ENCODE measurements around the gene PSME2. TPM values are rescaled to one million over a fixed set of nuclear protein-coding genes. Genes with fewer than 3 reads are reported as not detected.

Gene PSME2
- total and polyA plus RNA-seq, 2 of the 13 experiments (the other 11 are each of a cell fraction or from before 2014, with no cell fraction given) = 332 to 716 TPM

DNA sequence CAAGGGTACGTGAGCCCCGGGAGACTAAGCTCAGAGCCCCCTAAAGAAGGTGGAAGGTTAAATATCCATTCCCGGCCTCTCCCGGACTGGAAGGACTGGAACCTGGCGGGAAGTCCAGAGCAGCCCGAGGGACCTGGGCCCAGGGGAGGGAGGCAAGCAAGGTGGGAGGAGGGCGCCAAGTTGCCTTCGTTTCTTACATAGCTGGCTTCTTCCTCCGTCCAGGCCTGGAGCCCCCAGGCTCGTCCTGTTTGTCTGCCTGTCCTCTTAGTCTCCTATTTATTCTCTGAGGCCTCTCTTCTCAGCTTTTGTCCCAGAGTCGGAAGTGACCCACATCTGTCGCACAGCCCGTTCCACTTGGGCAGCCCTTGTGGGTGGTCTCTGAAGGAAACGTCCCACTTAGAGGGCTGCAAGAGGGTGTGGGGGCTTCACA lies 51.6 kb downstream of the PSME2 start (continued):
- TF ChIP-seq, protein P1, sequence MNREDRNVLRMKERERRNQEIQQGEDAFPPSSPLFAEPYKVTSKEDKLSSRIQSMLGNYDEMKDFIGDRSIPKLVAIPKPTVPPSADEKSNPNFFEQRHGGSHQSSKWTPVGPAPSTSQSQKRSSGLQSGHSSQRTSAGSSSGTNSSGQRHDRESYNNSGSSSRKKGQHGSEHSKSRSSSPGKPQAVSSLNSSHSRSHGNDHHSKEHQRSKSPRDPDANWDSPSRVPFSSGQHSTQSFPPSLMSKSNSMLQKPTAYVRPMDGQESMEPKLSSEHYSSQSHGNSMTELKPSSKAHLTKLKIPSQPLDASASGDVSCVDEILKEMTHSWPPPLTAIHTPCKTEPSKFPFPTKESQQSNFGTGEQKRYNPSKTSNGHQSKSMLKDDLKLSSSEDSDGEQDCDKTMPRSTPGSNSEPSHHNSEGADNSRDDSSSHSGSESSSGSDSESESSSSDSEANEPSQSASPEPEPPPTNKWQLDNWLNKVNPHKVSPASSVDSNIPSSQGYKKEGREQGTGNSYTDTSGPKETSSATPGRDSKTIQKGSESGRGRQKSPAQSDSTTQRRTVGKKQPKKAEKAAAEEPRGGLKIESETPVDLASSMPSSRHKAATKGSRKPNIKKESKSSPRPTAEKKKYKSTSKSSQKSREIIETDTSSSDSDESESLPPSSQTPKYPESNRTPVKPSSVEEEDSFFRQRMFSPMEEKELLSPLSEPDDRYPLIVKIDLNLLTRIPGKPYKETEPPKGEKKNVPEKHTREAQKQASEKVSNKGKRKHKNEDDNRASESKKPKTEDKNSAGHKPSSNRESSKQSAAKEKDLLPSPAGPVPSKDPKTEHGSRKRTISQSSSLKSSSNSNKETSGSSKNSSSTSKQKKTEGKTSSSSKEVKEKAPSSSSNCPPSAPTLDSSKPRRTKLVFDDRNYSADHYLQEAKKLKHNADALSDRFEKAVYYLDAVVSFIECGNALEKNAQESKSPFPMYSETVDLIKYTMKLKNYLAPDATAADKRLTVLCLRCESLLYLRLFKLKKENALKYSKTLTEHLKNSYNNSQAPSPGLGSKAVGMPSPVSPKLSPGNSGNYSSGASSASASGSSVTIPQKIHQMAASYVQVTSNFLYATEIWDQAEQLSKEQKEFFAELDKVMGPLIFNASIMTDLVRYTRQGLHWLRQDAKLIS (CRISPR knock-in tag; IDR thresholded peaks at IDR 0.05) = no peak
- TF ChIP-seq KLF6 (CRISPR knock-in tag; IDR thresholded peaks at IDR 0.05) (no peak), PBX3 (CRISPR knock-in tag; IDR thresholded peaks at IDR 0.05; ENCODE audit: borderline replicate concordance) (no peak)

DNA sequence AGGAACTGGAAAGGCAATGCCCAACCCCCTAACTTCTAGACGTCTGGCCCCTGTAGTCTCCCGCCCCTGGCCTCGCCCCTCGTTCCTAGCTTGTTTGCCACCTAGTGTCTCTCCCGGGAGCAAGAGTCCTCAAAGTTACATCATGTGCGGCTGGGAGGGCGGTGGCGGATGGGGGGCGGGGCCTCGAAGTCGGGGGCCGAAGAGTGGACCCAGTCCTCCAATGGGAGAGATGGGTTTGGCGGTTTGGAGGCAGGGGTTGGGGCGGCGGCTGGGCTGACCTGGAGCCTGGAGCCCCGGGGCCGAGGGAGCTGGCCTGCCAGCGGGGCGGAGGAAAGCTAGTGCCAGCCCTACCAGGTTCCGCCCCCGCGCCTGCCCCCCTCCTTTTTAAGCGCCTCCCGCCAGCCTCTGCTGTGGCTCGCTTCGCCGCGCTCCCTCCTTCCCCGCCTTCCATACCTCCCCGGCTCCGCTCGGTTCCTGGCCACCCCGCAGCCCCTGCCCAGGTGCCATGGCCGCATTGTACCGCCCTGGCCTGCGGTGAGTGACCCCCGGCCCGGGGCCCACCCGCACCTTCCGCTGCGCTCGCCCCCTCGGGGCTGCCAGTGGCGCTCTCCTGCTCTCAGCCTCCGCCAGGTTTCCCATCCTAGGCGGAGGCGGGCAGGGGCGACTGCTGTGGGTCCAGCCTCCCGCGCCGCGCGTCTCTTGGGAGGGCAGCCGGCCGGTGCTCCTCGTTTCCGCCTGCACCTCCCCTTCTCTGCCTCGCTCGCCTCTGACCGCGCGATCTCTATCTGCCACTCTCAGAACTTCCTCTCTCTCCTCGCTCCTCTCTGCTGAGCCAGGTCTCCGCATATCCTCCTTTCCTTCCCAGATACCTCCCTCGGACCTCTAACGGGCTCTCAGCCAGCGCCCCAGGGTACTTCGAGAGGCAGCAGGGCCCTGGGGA lies 52.2 kb downstream of the PSME2 start, which contains the start of gene PCK2:
PCK2 (plus strand) TSS at position 411 of the 940 bp plus-strand sequence; CDS start at position 506, 95 bp downstream.
- peak; percentile 86 for ATAC-seq
- no peaks in the 10 kb centered on the region for H3K9me3 ChIP-seq (ENCODE audit: low read length)
- H3K27ac ChIP-seq (ENCODE audit: extremely low read length, insufficient read depth, low read length) = peak within 1 kb of the TSS; percentile 87
- H3K4me3 ChIP-seq (replicated peaks in 1 of 3; ENCODE audit: insufficient read depth in 1 of 3, low read depth in 2 of 3, low read length in 3 of 3) = peak within 1 kb of the TSS; percentile 86 to 98 (median 97)
- peak within 1 kb of the TSS; percentile 99 for H3K9ac ChIP-seq (ENCODE audit: insufficient read depth, low read depth, low read length)
- DNase-seq (ENCODE audit: low spot score) = peak; percentile 99
- peaks cover 28% of the 10 kb centered on the region for H3K79me2 ChIP-seq (ENCODE audit: insufficient read depth, low read length)
- TSS peak; percentile 63 for BruUV-seq (replicated peaks)
- peak within 1 kb of the TSS; percentile 21 for H2AFZ ChIP-seq (ENCODE audit: low read length)
- H3K4me1 ChIP-seq (ENCODE audit: insufficient read depth, low read length) = peaks cover 62% of the 10 kb centered on the region
- under 1% methylated on average over 68 of the region's 68 CpGs for WGBS (ENCODE audit: low lambda C conversion rate)
- H3K36me3 ChIP-seq (replicated peaks in 1 of 2; ENCODE audit: control insufficient read depth in 1 of 2, insufficient read depth in 2 of 2, low read length in 2 of 2) = peaks cover 19 to 23% of the 10 kb centered on the region in 2 experiments
- intact Hi-C loops (cut with micrococcal nuclease; ENCODE audit: unreplicated experiment) (loop anchor here (1.0 to 5.0 kb wide), 4 partner anchors 67 to 482 kb away; partner anchors contain the start of gene IRF9), in situ Hi-C loops (cut with HindIII; ENCODE audit: extremely low pct_ligation_motif_present, low pct_unique_long_range_greater_than_20kb) (loop anchor here (5.0 kb wide), 2 partner anchors 37 to 82 kb away; no protein-coding TSS in a partner anchor)
- H4K20me1 ChIP-seq (ENCODE audit: insufficient read depth, low read length) = 0 out of 2 replicates have a peak, but pooled peaks cover 4% of the 10 kb centered on the region
- CTCF ChIA-PET (ENCODE audit: low intra/inter-chr PET ratio, low total read pairs) = interaction anchor here (1.1 to 3.3 kb wide), 4 partner anchors 15 to 80 kb away, joined by 3 to 15 read pairs (median 8); no protein-coding TSS in a partner anchor
- FAIRE-seq = peak; percentile 62
- peaks cover 0 to 6% of the 10 kb centered on the region in 2 experiments; a peak in 1 of 5 replicates for H3K27me3 ChIP-seq (ENCODE audit: control insufficient read depth in 1 of 2, insufficient read depth in 2 of 2, low read length in 2 of 2)
- POLR2A ChIA-PET = interaction anchor here (0.6 to 14.4 kb wide), 90 partner anchors 9 to 1505 kb away, joined by 3 to 627 read pairs (median 6); partner anchors contain the start of genes ACIN1, AJUBA, BCL2L2 and C14orf119
- peak within 1 kb of the TSS; percentile 99 for H3K4me2 ChIP-seq (ENCODE audit: low read depth, low read length)
- TF ChIP-seq ZNF720 (CRISPR knock-in tag; IDR thresholded peaks at IDR 0.05) (peak; percentile 95; the same call in 1 of the 2 replicates), GATAD1 (CRISPR knock-in tag; IDR thresholded peaks at IDR 0.05) (peak; percentile 57), NFRKB (IDR thresholded peaks at IDR 0.05) (no peak), SUZ12 (IDR thresholded peaks at IDR 0.05; ENCODE audit: low read depth, low read length) (no peak), TRIM22 (IDR thresholded peaks at IDR 0.05) (no peak), ZNF546 (CRISPR knock-in tag; conservative IDR thresholded peaks at IDR 0.05) (peak; percentile 99), KMT2B (CRISPR knock-in tag; IDR thresholded peaks at IDR 0.05) (peak; percentile 84)
- TF ChIP-seq, protein P2, sequence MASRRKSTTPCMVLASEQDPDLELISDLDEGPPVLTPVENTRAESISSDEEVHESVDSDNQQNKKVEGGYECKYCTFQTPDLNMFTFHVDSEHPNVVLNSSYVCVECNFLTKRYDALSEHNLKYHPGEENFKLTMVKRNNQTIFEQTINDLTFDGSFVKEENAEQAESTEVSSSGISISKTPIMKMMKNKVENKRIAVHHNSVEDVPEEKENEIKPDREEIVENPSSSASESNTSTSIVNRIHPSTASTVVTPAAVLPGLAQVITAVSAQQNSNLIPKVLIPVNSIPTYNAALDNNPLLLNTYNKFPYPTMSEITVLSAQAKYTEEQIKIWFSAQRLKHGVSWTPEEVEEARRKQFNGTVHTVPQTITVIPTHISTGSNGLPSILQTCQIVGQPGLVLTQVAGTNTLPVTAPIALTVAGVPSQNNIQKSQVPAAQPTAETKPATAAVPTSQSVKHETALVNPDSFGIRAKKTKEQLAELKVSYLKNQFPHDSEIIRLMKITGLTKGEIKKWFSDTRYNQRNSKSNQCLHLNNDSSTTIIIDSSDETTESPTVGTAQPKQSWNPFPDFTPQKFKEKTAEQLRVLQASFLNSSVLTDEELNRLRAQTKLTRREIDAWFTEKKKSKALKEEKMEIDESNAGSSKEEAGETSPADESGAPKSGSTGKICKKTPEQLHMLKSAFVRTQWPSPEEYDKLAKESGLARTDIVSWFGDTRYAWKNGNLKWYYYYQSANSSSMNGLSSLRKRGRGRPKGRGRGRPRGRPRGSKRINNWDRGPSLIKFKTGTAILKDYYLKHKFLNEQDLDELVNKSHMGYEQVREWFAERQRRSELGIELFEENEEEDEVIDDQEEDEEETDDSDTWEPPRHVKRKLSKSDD (CRISPR knock-in tag; IDR thresholded peaks at IDR 0.05; ENCODE audit: low read depth) = no peak
